MCF 10A (cell line): ENCODE measurements around the gene ADGRG2. TPM values are rescaled to one million over a fixed set of nuclear protein-coding genes. Genes with fewer than 3 reads are reported as not detected.

Experiments
- Bru-seq: library from RNA; stranded (reverse); fragments of 400-500 nt; gene quantifications from one replicate; lab custom pipeline; 2021; lab: Mats Ljungman, UMichigan
- BruChase-seq, 2 experiments: library from RNA; stranded (reverse); fragments of 400-500 nt; gene quantifications; one replicate each; lab custom pipeline; 2021; lab: Mats Ljungman, UMichigan
- BruUV-seq: library from RNA; stranded (reverse); fragments of 400-500 nt; replicated peaks from 2 replicates; lab custom pipeline; 2021; lab: Mats Ljungman, UMichigan
- CTCF ChIA-PET: fragments of 300-600 bp; sonication (Branson Sonifier 250); formaldehyde crosslinking; extraction: SDS; loops from one replicate; lab custom pipeline; 2021; ENCODE audit warnings: antibody characterized with exemption, inconsistent platforms; lab: Yijun Ruan, JAX
- POLR2A ChIA-PET: fragments of 300-600, 350-650 bp; sonication (Branson Sonifier 250); formaldehyde crosslinking; extraction: SDS; loops from one replicate; lab custom pipeline; 2020; ENCODE audit warnings: antibody characterized with exemption, inconsistent platforms; lab: Yijun Ruan, JAX
- DNase-seq: peaks from one replicate; pipeline ENCODE4 v3.0.0-alpha.2; 2018; ENCODE audit not compliant: unreplicated experiment
- H3K27ac Mint-ChIP-seq: one replicate; pipeline ENCODE4 v1.8.0; 2022; ENCODE audit warnings: mild to moderate bottlenecking, low read depth, mixed read lengths; ENCODE audit not compliant: unreplicated experiment
- H3K27me3 Mint-ChIP-seq: one replicate; pipeline ENCODE4 v1.8.0; 2022; ENCODE audit warnings: mixed read lengths; ENCODE audit not compliant: insufficient read depth, unreplicated experiment
- H3K36me3 Mint-ChIP-seq: one replicate; pipeline ENCODE4 v1.8.0; 2022; ENCODE audit warnings: mild to moderate bottlenecking, moderate library complexity, mixed read lengths; ENCODE audit not compliant: insufficient read depth, unreplicated experiment
- H3K4me1 Mint-ChIP-seq: one replicate; pipeline ENCODE4 v1.8.0; 2022; ENCODE audit warnings: mixed read lengths; ENCODE audit not compliant: insufficient read depth, unreplicated experiment
- H3K4me3 Mint-ChIP-seq: one replicate; pipeline ENCODE4 v1.8.0; 2022; ENCODE audit warnings: mild to moderate bottlenecking, moderate library complexity, mixed read lengths; ENCODE audit not compliant: unreplicated experiment
- H3K9me3 Mint-ChIP-seq: one replicate; pipeline ENCODE4 v1.8.0; 2022; ENCODE audit warnings: mixed read lengths; ENCODE audit not compliant: unreplicated experiment
- intact Hi-C: fragments of 100-400 bp; cut with micrococcal nuclease; formaldehyde crosslinking; loops from 2 replicates; pipeline ENCODE4 v1.14.1; 2022
- long read RNA-seq: library from polyadenylated mRNA; stranded (forward); transcript quantifications from one replicate; pipeline ENCODE4 v2.0.0, GENCODE V29; 2022
- total RNA-seq: library from RNA; stranded (reverse); gene quantifications from 2 replicates; pipeline ENCODE4 v1.2.3, GENCODE V29; 2022
- TF ChIP-seq, protein P1 (sequence below): fragments of 200-600 bp; IDR thresholded peaks from one replicate; pipeline ENCODE4 v1.8.0; 2022; ENCODE audit warnings: antibody characterized with exemption, mild to moderate bottlenecking; ENCODE audit not compliant: unreplicated experiment

ADGRG2 gene, protein sequence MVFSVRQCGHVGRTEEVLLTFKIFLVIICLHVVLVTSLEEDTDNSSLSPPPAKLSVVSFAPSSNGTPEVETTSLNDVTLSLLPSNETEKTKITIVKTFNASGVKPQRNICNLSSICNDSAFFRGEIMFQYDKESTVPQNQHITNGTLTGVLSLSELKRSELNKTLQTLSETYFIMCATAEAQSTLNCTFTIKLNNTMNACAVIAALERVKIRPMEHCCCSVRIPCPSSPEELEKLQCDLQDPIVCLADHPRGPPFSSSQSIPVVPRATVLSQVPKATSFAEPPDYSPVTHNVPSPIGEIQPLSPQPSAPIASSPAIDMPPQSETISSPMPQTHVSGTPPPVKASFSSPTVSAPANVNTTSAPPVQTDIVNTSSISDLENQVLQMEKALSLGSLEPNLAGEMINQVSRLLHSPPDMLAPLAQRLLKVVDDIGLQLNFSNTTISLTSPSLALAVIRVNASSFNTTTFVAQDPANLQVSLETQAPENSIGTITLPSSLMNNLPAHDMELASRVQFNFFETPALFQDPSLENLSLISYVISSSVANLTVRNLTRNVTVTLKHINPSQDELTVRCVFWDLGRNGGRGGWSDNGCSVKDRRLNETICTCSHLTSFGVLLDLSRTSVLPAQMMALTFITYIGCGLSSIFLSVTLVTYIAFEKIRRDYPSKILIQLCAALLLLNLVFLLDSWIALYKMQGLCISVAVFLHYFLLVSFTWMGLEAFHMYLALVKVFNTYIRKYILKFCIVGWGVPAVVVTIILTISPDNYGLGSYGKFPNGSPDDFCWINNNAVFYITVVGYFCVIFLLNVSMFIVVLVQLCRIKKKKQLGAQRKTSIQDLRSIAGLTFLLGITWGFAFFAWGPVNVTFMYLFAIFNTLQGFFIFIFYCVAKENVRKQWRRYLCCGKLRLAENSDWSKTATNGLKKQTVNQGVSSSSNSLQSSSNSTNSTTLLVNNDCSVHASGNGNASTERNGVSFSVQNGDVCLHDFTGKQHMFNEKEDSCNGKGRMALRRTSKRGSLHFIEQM
- total RNA-seq, result 6.4 and 8.6 TPM in 2 replicates
- Bru-seq, nascent RNA, result percentile 47 among the genes with signal in this experiment
- BruChase-seq, experiment 1, labeled RNA remaining after a 6-hour chase, result percentile 48 among the genes with signal in this experiment
- BruChase-seq, experiment 2, labeled RNA remaining after a 2-hour chase, result percentile 45 among the genes with signal in this experiment
- long read RNA-seq, full-length matches to known transcripts, result 2 of 12 reads
- long read RNA-seq, partial matches to known transcripts, result 7 of 12 reads
- long read RNA-seq, other reads (novel, unspliced or antisense), result 3 of 12 reads

DNA sequence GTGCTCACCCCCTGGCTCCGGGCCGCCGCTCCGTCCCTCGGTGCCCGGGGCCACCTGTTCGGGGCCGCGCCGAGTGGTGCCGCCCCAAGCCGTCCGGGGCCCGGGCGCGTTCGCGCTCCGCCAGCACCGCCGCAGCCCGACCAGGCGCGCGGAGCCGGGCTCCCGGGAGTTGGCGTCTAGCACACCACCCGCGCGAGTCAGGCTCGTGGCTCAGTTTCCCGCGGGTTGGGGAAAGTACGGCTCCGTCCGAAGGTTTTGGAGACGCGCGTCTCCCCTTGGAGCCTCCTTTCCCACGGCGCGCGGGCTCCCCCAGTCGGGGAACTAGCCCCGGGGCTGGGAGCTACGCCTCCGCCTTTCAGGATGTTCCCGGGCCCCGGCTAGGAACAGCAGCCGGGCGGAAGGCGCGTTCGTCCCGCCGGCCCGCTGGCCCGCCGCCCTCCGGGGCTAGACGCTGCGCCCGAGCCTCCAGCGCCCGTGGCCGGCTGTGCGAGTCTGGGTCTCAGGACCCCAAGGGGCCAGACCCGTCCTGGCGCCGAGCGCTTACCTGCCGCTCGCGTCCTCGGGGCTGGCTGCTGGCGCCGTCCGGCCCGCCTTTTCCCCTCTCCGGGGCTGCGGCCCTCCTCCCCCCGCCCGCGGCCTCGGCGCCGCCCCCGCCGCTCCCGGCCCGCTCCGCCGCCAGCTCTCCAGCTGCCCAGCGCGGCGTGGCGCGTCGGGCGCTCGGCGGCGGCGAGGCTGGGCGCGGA, at the start of gene ADGRG2:
Gene ADGRG2, minus strand, starts transcription at position 571 of the 743 bp plus-strand sequence. CDS start 53,634 bp downstream, outside the sequence.
- H3K27me3 Mint-ChIP-seq, result no peaks in the 10 kb centered on the region
- POLR2A ChIA-PET, result no interaction called here
- CTCF ChIA-PET, result interaction anchor here (0.6 kb wide), 1 partner anchor 174 kb away, joined by 4 read pairs; no protein-coding TSS in a partner anchor

DNA sequence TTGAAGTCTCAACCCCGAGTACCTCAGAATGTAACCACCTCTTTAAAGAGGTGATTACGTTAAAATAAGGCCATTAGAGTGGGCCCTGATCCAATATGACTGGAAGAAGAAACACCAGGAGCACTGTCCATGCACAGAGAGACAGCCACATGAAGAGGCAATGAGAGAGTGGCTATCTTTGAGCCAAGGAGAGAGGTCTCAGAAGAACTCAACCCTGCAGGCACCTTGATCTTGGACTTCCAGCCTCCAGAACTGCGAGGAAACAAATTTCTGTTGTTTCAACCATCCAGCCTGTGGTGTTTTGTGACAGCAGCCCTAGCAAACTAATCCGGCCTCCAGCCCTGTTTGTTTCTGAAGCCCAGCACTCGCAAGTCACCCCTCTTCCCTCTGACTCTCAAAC, 46.3 kb upstream of the ADGRG2 start:
- no TSS peak for BruUV-seq
- H3K36me3 Mint-ChIP-seq, result no peaks in the 10 kb centered on the region
- DNase-seq, result no peak
- H3K4me1 Mint-ChIP-seq, result no peaks in the 10 kb centered on the region
- CTCF ChIA-PET, result no interaction called here
- H3K9me3 Mint-ChIP-seq, result peaks cover 20% of the 10 kb centered on the region
- H3K4me3 Mint-ChIP-seq, result no peak overlapping the region
- POLR2A ChIA-PET, result no interaction called here
- no peak overlapping the region for H3K27ac Mint-ChIP-seq
- intact Hi-C loops, result no loop called here
- TF ChIP-seq, protein P1, sequence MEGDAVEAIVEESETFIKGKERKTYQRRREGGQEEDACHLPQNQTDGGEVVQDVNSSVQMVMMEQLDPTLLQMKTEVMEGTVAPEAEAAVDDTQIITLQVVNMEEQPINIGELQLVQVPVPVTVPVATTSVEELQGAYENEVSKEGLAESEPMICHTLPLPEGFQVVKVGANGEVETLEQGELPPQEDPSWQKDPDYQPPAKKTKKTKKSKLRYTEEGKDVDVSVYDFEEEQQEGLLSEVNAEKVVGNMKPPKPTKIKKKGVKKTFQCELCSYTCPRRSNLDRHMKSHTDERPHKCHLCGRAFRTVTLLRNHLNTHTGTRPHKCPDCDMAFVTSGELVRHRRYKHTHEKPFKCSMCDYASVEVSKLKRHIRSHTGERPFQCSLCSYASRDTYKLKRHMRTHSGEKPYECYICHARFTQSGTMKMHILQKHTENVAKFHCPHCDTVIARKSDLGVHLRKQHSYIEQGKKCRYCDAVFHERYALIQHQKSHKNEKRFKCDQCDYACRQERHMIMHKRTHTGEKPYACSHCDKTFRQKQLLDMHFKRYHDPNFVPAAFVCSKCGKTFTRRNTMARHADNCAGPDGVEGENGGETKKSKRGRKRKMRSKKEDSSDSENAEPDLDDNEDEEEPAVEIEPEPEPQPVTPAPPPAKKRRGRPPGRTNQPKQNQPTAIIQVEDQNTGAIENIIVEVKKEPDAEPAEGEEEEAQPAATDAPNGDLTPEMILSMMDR, result no peak
- H3K27me3 Mint-ChIP-seq, result no peaks in the 10 kb centered on the region

More for the DNA sequence above, at the start of gene ADGRG2:
- Mint-ChIP-seq H3K9me3 (no peaks in the 10 kb centered on the region), H3K36me3 (no peaks in the 10 kb centered on the region), H3K27ac (no peak within 1 kb of the TSS), H3K4me1 (no peaks in the 10 kb centered on the region), H3K4me3 (peak within 1 kb of the TSS; percentile 61)
- TF ChIP-seq, protein P1, result no peak
- DNase-seq, result peak; percentile 30
- no TSS peak for BruUV-seq
- intact Hi-C loops, result loop anchor here (10.0 kb wide), 1 partner anchor 103 kb away; no protein-coding TSS in a partner anchor

DNA sequence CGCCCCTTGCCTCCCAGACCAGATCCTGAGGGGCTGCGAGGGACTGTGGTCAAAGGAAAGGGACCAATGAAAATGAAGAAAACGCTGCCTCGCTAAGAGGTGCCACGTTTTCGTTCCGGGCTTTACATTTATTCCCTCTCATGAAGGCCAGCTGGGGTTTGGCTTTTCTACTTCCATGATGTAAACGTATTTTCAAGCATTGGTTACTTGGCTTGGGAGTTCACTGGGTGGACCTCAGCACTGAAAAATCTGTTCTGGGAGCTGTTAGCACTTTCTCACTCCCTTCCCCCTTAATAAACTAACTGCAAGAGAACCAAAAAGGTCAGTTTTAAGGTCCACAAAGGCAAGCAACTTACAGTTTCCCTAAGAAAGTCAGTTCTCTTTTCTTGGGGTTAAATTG, 40.6 kb upstream of the ADGRG2 start:
- Mint-ChIP-seq H3K27me3 (no peaks in the 10 kb centered on the region), H3K36me3 (no peaks in the 10 kb centered on the region), H3K27ac (no peak overlapping the region), H3K4me3 (no peak overlapping the region), H3K4me1 (no peaks in the 10 kb centered on the region), H3K9me3 (peaks cover 21% of the 10 kb centered on the region)
- intact Hi-C loops, result no loop called here
- CTCF ChIA-PET, result no interaction called here
- POLR2A ChIA-PET, result no interaction called here
- TF ChIP-seq, protein P1, result no peak
- no peak for DNase-seq
- no TSS peak for BruUV-seq
